Stomach smooth muscle (tissue), 2 donors: Measurements from ENCODE around the gene GNPTAB.
"Not testable (repeated sequence)": the region's sequence is repeated elsewhere in the genome, so short reads cannot be mapped to it uniquely, and the experiment has no call there.

Experiments
- H3K27ac ChIP-seq: one replicate; pipeline ENCODE4 v1.7.0; 2013; ENCODE audit warnings: mild to moderate bottlenecking, low read length, inconsistent platforms
- H3K27me3 ChIP-seq, 2 donors: one replicate each; pipeline ENCODE4 v1.7.0; 2013; ENCODE audit warnings: low read length in 2 of 2; ENCODE audit not compliant: insufficient read depth in 2 of 2, control insufficient read depth in 1 of 2
- H3K36me3 ChIP-seq, 2 donors: one replicate each; pipeline ENCODE4 v1.7.0; 2013; ENCODE audit warnings: low read length in 2 of 2; ENCODE audit not compliant: control insufficient read depth in 2 of 2, insufficient read depth in 2 of 2
- H3K4me1 ChIP-seq: one replicate; pipeline ENCODE4 v1.7.0; 2013; ENCODE audit warnings: low read length; ENCODE audit not compliant: control insufficient read depth, insufficient read depth
- H3K4me3 ChIP-seq, 2 donors: one replicate each; pipeline ENCODE4 v1.7.0; 2013; ENCODE audit warnings: low read length in 2 of 2
- H3K9ac ChIP-seq, 2 donors: one replicate each; pipeline ENCODE4 v1.7.0; 2013; ENCODE audit warnings: low read length in 2 of 2, mild to moderate bottlenecking in 1 of 2
- H3K9me3 ChIP-seq, 2 donors: one replicate each; pipeline ENCODE4 v1.7.0; 2013; ENCODE audit warnings: low read length in 2 of 2; ENCODE audit not compliant: control insufficient read depth in 2 of 2
- donor health status: healthy.
- donor health status: Pancreatic carcinoma.

GNPTAB gene

DNA sequence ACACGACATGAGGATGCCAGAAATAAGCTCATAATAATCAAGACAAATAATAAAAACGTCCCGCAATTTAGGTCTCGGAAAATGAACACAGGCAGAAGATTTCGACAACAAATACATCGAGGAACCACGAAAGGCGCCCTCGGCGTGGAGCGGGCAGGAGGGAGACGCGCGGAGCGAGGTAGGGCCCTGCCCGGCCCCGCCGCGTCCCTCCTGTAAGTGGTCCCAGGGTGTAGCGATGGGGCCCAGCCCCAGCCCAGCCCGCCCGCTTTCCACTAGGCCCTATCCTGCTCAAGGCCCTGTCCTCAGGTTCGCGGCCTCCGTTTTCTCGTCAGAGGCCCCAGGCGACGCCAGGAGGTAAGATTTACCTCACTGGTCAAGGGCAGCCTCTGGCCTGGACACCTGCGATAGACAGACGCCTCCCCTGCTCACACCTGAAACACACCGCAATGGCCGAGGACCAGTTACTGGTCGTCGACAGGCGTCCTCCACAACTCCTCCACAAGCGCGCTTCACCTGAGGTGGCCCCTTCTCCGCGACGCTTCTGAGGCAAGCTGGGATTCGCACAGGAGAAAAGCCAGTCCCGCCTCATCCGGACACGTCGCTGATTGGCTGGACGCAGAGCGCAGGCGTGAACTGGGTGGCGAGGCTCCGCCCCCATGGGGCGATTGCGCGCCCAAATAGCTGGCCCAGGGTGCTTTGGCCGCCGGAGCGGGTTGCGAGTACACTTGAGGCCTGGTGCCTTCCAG, 91.7 kb downstream of the GNPTAB start, which contains the start of gene SYCP3:
Gene SYCP3, minus strand, starts transcription at position 543 of the 746 bp plus-strand sequence. CDS start 1,527 bp downstream, outside the sequence.
- no peaks in the 10 kb centered on the region for H3K9me3 ChIP-seq
- no peak within 1 kb of the TSS for H3K27ac ChIP-seq
- no peaks in the 10 kb centered on the region for H3K4me1 ChIP-seq
- H3K27me3 ChIP-seq: no peaks in the 10 kb centered on the region
- peaks cover 17 to 19% of the 10 kb centered on the region in 2 donors for H3K36me3 ChIP-seq
- H3K4me3 ChIP-seq: no peak within 1 kb of the TSS
- H3K9ac ChIP-seq: no peak within 1 kb of the TSS

DNA sequence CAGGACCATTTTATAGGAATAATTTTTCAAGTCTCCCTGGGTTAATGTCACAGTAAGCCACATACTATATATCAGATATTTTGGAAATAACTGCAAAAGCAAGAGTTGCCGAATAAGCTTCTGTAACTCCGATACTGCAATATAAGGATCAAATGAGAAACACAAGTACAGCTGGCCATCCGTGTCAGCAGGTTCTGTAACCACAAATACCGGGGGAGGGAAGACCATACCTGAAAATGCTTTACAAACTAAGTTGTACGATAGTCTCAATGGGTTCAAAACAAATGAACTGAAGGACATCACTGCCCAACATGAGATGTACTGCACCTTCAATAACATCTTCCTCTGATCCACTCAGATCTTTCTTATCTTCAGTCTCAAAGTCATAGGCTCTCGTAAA, 93.3 kb downstream of the GNPTAB start:
- Histone ChIP-seq H3K27ac (no peak overlapping the region), H3K9me3 (no peaks in the 10 kb centered on the region), H3K4me3 (no peak overlapping the region), H3K4me1 (no peaks in the 10 kb centered on the region), H3K36me3 (peaks cover 6 to 13% of the 10 kb centered on the region in 2 donors), H3K27me3 (no peaks in the 10 kb centered on the region), H3K9ac (no peak overlapping the region)

DNA sequence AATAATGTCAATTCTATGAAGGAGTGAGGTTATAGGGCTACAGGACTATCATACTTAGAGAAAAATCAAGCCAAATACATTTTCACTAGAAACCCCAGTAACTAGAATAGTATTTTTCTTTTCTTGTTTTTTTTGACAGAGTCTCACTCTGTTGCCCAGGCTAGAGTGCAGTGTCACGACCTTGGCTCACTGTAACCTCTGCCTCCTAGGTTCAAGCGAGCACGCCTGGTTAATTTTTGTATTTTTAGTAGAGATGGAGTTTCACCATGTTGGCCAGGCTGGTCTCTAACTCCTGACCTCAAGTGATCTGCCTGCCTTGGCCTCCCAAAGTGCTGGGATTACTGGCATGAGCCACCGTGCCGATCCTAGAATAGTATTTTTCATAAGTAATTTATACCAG, 96.3 kb downstream of the GNPTAB start:
- not testable (repeated sequence) for H3K4me3 ChIP-seq, H3K9me3 ChIP-seq, H3K27ac ChIP-seq, H3K9ac ChIP-seq, H3K27me3 ChIP-seq, H3K4me1 ChIP-seq
- H3K36me3 ChIP-seq: peaks cover 11 to 13% of the 10 kb centered on the region in 2 donors

DNA sequence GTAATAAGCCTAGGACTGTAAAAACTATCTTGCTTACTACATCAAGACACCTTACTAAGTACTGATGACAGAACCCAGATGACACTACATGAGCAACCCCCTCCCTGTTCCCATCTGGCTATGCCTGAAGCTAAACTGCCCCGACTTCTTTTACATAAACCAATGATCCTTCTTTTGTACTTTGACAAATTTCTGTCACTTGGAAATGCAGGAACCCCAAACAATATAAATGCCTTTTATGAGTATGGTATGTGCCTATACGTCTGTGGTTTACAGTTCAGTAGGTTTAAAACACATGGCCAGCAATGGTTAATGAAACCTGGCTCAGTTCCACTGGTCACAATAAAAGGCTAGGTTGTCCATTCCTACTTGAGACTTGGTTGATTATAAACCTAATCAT, 97.6 kb downstream of the GNPTAB start:
- H3K4me3 ChIP-seq: no peak overlapping the region
- no peak overlapping the region for H3K27ac ChIP-seq
- peaks cover 6 to 8% of the 10 kb centered on the region in 2 donors for H3K36me3 ChIP-seq
- H3K27me3 ChIP-seq: no peaks in the 10 kb centered on the region
- no peaks in the 10 kb centered on the region for H3K9me3 ChIP-seq
- no peaks in the 10 kb centered on the region for H3K4me1 ChIP-seq
- no peak overlapping the region for H3K9ac ChIP-seq

DNA sequence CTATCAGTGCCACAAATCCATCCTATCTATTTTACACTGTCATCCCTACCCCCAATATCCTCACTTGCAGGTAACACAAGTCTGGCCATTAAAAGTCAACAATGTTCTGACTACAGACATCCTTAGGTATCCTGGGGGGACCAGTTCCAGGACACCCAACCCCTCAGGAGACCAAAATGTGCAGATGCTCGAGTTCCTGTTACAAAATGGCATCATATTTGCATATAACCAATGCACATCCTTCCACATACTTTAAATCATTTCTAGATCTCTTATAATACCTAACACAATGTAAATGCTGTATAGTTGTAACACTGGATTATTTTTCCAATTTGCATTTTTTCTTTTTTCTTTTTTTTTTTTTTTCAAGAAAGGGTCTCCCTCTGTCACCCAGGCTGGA, 98.4 kb downstream of the GNPTAB start:
- H3K9me3 ChIP-seq: no peaks in the 10 kb centered on the region
- H3K4me3 ChIP-seq: no peak overlapping the region
- no peaks in the 10 kb centered on the region for H3K27me3 ChIP-seq
- H3K4me1 ChIP-seq: no peaks in the 10 kb centered on the region
- H3K27ac ChIP-seq: no peak overlapping the region
- H3K36me3 ChIP-seq: peaks cover 4 to 6% of the 10 kb centered on the region in 2 donors
- no peak overlapping the region for H3K9ac ChIP-seq

DNA sequence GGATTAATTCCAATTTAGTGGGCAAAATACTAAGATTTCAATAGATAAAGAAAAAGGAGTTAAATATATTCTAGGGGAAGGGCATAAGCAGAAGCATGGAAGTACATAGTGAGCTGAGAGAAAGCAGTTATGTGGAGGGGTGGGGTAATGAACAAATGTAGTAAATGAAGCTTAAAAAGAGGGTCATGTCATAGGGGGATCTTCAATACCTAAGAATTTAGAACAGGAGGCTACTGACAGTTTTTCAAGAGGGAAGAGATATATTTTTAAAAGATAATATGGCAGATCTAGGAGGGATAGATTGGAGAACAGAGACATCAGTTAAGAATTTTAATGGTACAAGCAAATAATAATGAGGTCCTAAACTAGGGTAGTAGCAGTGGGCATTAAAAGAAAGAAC, 100.9 kb downstream of the GNPTAB start:
- no peak overlapping the region for H3K9ac ChIP-seq
- H3K27ac ChIP-seq: no peak overlapping the region
- H3K36me3 ChIP-seq: peaks cover 3 to 11% of the 10 kb centered on the region in 2 donors
- H3K4me1 ChIP-seq: no peaks in the 10 kb centered on the region
- no peak overlapping the region for H3K4me3 ChIP-seq
- no peaks in the 10 kb centered on the region for H3K27me3 ChIP-seq
- no peaks in the 10 kb centered on the region for H3K9me3 ChIP-seq

DNA sequence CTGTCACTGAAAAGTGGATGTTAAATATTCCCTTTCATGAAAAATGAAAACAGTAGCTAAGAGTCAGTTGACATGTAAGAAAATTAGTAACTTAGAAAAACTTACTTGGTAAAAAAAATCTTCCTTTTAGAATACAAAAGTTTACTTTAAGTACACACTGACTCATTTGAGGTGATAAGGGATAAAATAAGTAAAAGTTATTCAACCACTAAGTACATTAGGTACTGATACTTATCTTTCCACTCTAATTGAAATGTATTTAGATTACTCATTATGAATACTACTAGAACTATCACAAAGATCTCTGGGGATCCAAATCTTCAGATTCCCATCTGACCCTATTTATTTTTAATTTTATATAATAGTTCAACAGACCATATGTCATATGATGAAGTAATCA, 103.7 kb downstream of the GNPTAB start:
- Histone ChIP-seq H3K9me3 (no peaks in the 10 kb centered on the region), H3K4me3 (no peak overlapping the region), H3K36me3 (peaks cover 2 to 12% of the 10 kb centered on the region in 2 donors), H3K9ac (no peak overlapping the region), H3K27me3 (no peaks in the 10 kb centered on the region), H3K4me1 (no peaks in the 10 kb centered on the region), H3K27ac (no peak overlapping the region)

DNA sequence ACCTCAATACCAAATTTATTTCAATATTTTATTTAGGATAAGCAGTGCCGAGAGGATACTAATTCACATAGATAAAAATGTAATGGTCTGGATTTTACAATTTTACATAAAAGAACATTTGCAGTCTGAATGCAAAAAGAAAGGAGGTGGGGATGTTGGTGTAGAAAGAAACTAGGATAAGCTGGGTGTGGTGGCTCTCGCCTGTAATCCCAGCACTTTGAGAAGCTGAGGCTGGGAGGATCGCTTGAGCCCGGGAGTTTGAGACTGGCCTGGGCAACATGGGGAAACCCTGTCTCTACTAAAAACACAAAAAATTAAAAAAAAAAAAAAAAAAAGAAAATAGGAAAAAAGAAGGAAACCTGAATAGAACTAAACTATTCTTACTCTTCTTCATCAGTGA, 108.4 kb downstream of the GNPTAB start:
- no peak overlapping the region for H3K27ac ChIP-seq
- H3K4me1 ChIP-seq: no peaks in the 10 kb centered on the region
- H3K9ac ChIP-seq: no peak overlapping the region
- H3K27me3 ChIP-seq: no peaks in the 10 kb centered on the region
- peaks cover 0 to 17% of the 10 kb centered on the region in 2 donors for H3K36me3 ChIP-seq
- no peaks in the 10 kb centered on the region for H3K9me3 ChIP-seq
- no peak overlapping the region for H3K4me3 ChIP-seq

DNA sequence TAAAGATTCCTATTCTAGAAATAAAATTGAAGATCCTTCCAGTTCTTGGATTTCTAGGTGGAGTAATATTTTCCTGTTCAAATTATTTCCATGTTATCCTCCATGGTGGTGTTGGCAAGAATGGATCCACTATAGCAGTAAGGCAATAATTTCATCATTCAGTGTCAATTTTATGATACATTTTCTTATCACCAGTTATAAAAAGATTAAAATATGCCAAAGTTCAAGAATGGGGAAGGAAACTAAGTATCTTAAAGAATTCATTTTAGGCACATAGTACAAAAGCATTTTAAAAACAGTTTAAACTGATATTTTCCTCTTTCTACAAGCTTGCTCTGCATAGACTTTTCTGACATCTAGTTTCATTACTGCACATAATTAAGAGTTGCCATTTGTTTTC, 110.6 kb downstream of the GNPTAB start:
- H3K4me3 ChIP-seq: no peak overlapping the region
- H3K27ac ChIP-seq: no peak overlapping the region
- H3K4me1 ChIP-seq: no peaks in the 10 kb centered on the region
- no peaks in the 10 kb centered on the region for H3K9me3 ChIP-seq
- H3K9ac ChIP-seq: no peak overlapping the region
- H3K36me3 ChIP-seq: peaks cover 0 to 12% of the 10 kb centered on the region in 2 donors
- no peaks in the 10 kb centered on the region for H3K27me3 ChIP-seq

DNA sequence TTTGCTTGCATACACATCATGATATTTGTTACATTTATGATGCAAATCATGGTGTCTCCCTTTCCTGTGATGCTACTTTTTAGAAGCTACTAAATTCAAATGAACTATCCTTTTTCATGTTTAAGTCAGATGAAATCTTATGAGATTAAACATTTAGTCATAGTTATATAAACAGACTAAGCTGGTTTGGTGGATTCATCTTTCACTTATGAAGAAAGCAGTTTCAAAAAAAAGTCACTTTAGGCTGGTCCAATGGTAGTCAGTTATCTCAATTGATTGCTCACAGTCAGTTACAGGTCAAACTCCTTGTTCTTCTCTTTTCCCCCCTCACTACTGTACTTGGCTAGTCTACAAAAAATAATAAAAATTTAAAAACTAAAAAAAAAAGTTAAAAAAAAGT, 111.2 kb downstream of the GNPTAB start:
- H3K27ac ChIP-seq: no peak overlapping the region
- no peaks in the 10 kb centered on the region for H3K4me1 ChIP-seq
- no peaks in the 10 kb centered on the region for H3K9me3 ChIP-seq
- H3K4me3 ChIP-seq: no peak overlapping the region
- H3K9ac ChIP-seq: no peak overlapping the region
- peaks cover 0 to 12% of the 10 kb centered on the region in 2 donors for H3K36me3 ChIP-seq
- no peaks in the 10 kb centered on the region for H3K27me3 ChIP-seq

DNA sequence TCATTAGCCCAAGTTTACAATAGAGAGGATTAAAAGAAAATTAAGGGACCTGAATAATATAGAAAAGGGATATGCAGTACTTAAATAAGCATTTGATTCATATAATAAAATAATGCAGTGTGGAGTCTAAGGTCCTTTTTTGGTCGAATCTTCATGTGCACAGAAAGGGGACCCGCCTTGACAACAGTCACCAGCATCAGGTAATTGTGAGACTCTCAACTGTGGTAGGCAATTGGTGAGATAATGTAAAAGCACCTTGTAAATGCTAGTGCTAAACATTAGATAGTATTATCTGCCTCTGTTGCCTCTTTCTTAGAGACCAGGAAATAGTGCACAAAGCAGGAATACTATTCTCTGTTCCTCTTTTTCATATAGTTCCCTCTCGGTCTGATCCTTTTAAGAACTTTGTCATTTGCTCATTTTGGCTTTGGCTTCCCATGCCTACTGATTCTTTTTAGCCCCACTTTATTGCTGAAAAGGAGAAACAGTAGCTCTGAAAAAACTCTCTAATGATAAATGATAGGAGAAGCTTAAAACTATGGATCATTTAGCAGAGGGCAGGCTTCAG, 115.8 kb downstream of the GNPTAB start:
- no peaks in the 10 kb centered on the region for H3K27me3 ChIP-seq
- peaks cover 8% of the 10 kb centered on the region for H3K4me1 ChIP-seq
- no peaks in the 10 kb centered on the region for H3K9me3 ChIP-seq
- no peak overlapping the region for H3K27ac ChIP-seq
- peaks cover 0 to 7% of the 10 kb centered on the region in 2 donors for H3K36me3 ChIP-seq
- H3K9ac ChIP-seq: no peak overlapping the region
- H3K4me3 ChIP-seq: no peak overlapping the region
